ENCODE results near the gene PRKCZ. TPM values are rescaled to one million over a fixed set of nuclear protein-coding genes. Genes with fewer than 3 reads are reported as not detected.

Gene PRKCZ
- total RNA-seq, 1 donor: 0.72 TPM

DNA sequence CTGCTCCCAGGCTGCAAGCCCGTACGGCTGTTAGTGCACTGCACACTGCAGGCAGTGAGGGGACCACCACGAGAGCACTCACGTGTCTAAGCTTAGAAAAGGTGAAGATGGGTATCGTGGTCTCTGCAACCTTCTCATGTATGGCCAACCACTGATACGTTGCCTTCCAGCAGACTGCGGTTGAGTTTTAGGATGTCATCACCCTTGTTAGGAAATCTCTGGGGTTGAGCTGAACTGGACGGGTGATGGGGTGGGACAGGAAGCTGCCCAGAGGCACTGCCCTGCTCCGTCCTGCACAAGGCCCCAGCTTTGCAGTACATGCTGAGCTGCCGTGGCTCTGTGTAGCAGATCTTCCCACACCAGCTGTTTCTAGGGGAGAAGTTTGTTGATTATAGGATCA lies 101.0 kb downstream of the PRKCZ start:
- Histone ChIP-seq H2AFZ (ENCODE audit: low read length) (no peak overlapping the region), H3K4me2 (ENCODE audit: insufficient read depth, low read length) (no peak overlapping the region), H3K27ac (ENCODE audit: low read depth, low read length) (no peak overlapping the region), H3K4me3 (ENCODE audit: insufficient read depth, low read length) (no peak overlapping the region), H3K4me1 (ENCODE audit: insufficient read depth, low read length) (no peaks in the 10 kb centered on the region), H3K36me3 (ENCODE audit: insufficient read depth, low read length) (no peaks in the 10 kb centered on the region), H3K9me3 (ENCODE audit: low read depth, low read length) (no peaks in the 10 kb centered on the region), H3K27me3 (ENCODE audit: insufficient read depth, low read length) (peaks cover 4% of the 10 kb centered on the region), H4K20me1 (ENCODE audit: insufficient read depth, low read length) (no peaks in the 10 kb centered on the region), H3K79me2 (ENCODE audit: insufficient read depth, low read length) (no peaks in the 10 kb centered on the region)
- TF ChIP-seq CTCF (IDR thresholded peaks at IDR 0.05; ENCODE audit: extremely low read depth, low read depth, low read length): no peak
- no peak for DNase-seq (ENCODE audit: insufficient read length, low spot score, missing footprints)

GRCh38 chr1:2151911-2152310 lies 101.7 kb downstream of the PRKCZ start:
- H3K36me3 ChIP-seq (ENCODE audit: insufficient read depth, low read length): no peaks in the 10 kb centered on the region
- H3K27me3 ChIP-seq (ENCODE audit: insufficient read depth, low read length): peaks cover 4% of the 10 kb centered on the region
- no peaks in the 10 kb centered on the region for H3K9me3 ChIP-seq (ENCODE audit: low read depth, low read length)
- no peaks in the 10 kb centered on the region for H3K79me2 ChIP-seq (ENCODE audit: insufficient read depth, low read length)
- no peak overlapping the region for H3K4me3 ChIP-seq (ENCODE audit: insufficient read depth, low read length)
- no peak for DNase-seq (ENCODE audit: insufficient read length, low spot score, missing footprints)
- H4K20me1 ChIP-seq (ENCODE audit: insufficient read depth, low read length): no peaks in the 10 kb centered on the region
- no peak overlapping the region for H3K27ac ChIP-seq (ENCODE audit: low read depth, low read length)
- no peak for TF ChIP-seq CTCF (IDR thresholded peaks at IDR 0.05; ENCODE audit: extremely low read depth, low read depth, low read length)
- no peak overlapping the region for H2AFZ ChIP-seq (ENCODE audit: low read length)
- H3K4me2 ChIP-seq (ENCODE audit: insufficient read depth, low read length): no peak overlapping the region
- no peaks in the 10 kb centered on the region for H3K4me1 ChIP-seq (ENCODE audit: insufficient read depth, low read length)

DNA sequence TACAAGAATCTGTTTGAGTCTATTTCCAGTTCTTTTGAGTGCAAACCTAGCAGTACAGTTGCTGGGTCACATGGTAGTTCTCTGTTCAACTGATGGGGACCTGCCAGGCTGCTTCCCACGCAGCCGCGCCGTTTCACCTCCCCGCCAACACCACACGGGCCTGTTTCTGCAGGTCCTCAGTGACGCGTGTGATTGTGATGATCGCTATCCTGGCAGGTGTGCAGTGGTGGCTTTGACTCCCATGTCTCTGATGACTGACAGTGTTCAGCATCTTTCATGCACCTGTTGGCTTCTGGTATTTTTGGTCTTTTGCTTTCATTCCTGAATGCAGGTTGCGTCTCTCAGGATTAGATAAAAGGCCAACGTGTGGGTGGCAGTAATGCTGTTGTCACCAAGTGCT lies 102.7 kb downstream of the PRKCZ start:
- Histone ChIP-seq H3K4me3 (ENCODE audit: insufficient read depth, low read length) (no peak overlapping the region), H3K27ac (ENCODE audit: low read depth, low read length) (no peak overlapping the region)

DNA sequence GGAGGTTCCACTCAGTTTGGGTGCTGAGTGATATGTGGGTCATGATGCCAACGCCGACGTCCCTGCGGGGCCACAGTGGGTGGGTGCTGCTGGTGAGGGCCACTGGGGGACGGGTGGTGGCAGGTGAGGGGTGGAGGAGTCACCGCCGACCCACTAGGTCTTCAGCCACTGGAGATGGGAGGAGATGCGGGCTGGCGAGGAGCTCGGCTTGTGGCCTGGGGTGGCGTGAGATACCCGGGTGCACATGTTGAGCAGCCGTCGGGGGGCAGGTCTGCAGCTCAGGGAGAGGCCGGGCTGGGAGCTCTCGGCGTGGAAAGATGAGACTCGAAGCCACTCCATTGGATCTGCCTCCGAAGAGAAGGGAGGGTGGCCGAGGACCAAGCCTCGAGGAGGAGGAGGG lies 103.8 kb downstream of the PRKCZ start:
- no peak for TF ChIP-seq CTCF (IDR thresholded peaks at IDR 0.05; ENCODE audit: extremely low read depth, low read depth, low read length)
- H3K9me3 ChIP-seq (ENCODE audit: low read depth, low read length): no peaks in the 10 kb centered on the region

More for the DNA sequence above, 102.7 kb downstream of the PRKCZ start:
- no peaks in the 10 kb centered on the region for H3K9me3 ChIP-seq (ENCODE audit: low read depth, low read length)
- H2AFZ ChIP-seq (ENCODE audit: low read length): no peak overlapping the region
- peaks cover 4% of the 10 kb centered on the region for H3K27me3 ChIP-seq (ENCODE audit: insufficient read depth, low read length)
- H3K4me1 ChIP-seq (ENCODE audit: insufficient read depth, low read length): no peaks in the 10 kb centered on the region
- H3K79me2 ChIP-seq (ENCODE audit: insufficient read depth, low read length): no peaks in the 10 kb centered on the region
- no peak for DNase-seq (ENCODE audit: insufficient read length, low spot score, missing footprints)
- H3K36me3 ChIP-seq (ENCODE audit: insufficient read depth, low read length): no peaks in the 10 kb centered on the region
- TF ChIP-seq CTCF (IDR thresholded peaks at IDR 0.05; ENCODE audit: extremely low read depth, low read depth, low read length): no peak
- H3K4me2 ChIP-seq (ENCODE audit: insufficient read depth, low read length): no peak overlapping the region
- no peaks in the 10 kb centered on the region for H4K20me1 ChIP-seq (ENCODE audit: insufficient read depth, low read length)

More for the DNA sequence above, 103.8 kb downstream of the PRKCZ start:
- H3K36me3 ChIP-seq (ENCODE audit: insufficient read depth, low read length): no peaks in the 10 kb centered on the region
- no peaks in the 10 kb centered on the region for H4K20me1 ChIP-seq (ENCODE audit: insufficient read depth, low read length)
- H3K27me3 ChIP-seq (ENCODE audit: insufficient read depth, low read length): peaks cover 4% of the 10 kb centered on the region
- H3K4me1 ChIP-seq (ENCODE audit: insufficient read depth, low read length): no peaks in the 10 kb centered on the region
- no peaks in the 10 kb centered on the region for H3K79me2 ChIP-seq (ENCODE audit: insufficient read depth, low read length)
- H3K4me3 ChIP-seq (ENCODE audit: insufficient read depth, low read length): no peak overlapping the region
- no peak for DNase-seq (ENCODE audit: insufficient read length, low spot score, missing footprints)
- H3K4me2 ChIP-seq (ENCODE audit: insufficient read depth, low read length): no peak overlapping the region
- H2AFZ ChIP-seq (ENCODE audit: low read length): no peak overlapping the region
- H3K27ac ChIP-seq (ENCODE audit: low read depth, low read length): no peak overlapping the region

All from osteoblast (primary cell).